Caco-2 (cell line): ENCODE measurements around the gene CCDC60. TPM values are rescaled to one million over a fixed set of nuclear protein-coding genes. Genes with fewer than 3 reads are reported as not detected.

Experiments
- BruUV-seq: library from RNA; stranded (reverse); fragments of 400-500 nt; replicated peaks from 2 replicates; lab custom pipeline; 2021; lab: Mats Ljungman, UMichigan
- CTCF ChIA-PET: fragments of 300-600 bp; sonication (Branson Sonifier 250); formaldehyde crosslinking; loops from one replicate; lab custom pipeline; 2022; ENCODE audit warnings: antibody characterized with exemption; lab: Charles Lee
- POLR2A ChIA-PET: fragments of 300-600 bp; sonication (Branson Sonifier 250); formaldehyde crosslinking; loops from one replicate; lab custom pipeline; 2022; ENCODE audit warnings: antibody characterized with exemption; lab: Charles Lee
- DNase-seq, 2 experiments: peaks; one replicate each; pipeline versions ENCODE4 v3.0.0 to v3.0.0-alpha.2; 2020 to 2022
- H3K27me3 ChIP-seq: replicated peaks from 2 replicates; pipeline ENCODE4 v1.6.0; 2011; ENCODE audit warnings: low read length; ENCODE audit not compliant: control insufficient read depth, insufficient read depth
- H3K36me3 ChIP-seq: 2 replicates; pipeline ENCODE4 v1.5.1; 2011; ENCODE audit warnings: low read length; ENCODE audit not compliant: control insufficient read depth, insufficient read depth
- H3K4me1 ChIP-seq: fragments of 250-450 bp; sonication (Bioruptor Pico); 2 replicates; pipeline ENCODE4 v1.5.1; 2020; ENCODE audit warnings: mild to moderate bottlenecking
- H3K4me3 ChIP-seq: 2 replicates; pipeline ENCODE4 v1.5.1; 2011; ENCODE audit warnings: low read depth, mild to moderate bottlenecking, control low read depth, low read length
- H3K9me3 ChIP-seq: fragments of 250-450 bp; sonication (Bioruptor Pico); 2 replicates; pipeline ENCODE4 v1.5.1; 2020; ENCODE audit warnings: mild to moderate bottlenecking, moderate library complexity
- H3K27ac Mint-ChIP-seq: one replicate; pipeline ENCODE4 v1.8.0; 2022; ENCODE audit warnings: mixed read lengths; ENCODE audit not compliant: unreplicated experiment
- H3K27me3 Mint-ChIP-seq: one replicate; pipeline ENCODE4 v1.8.0; 2022; ENCODE audit warnings: mixed read lengths; ENCODE audit not compliant: insufficient read depth, unreplicated experiment
- H3K36me3 Mint-ChIP-seq: one replicate; pipeline ENCODE4 v1.8.0; 2022; ENCODE audit warnings: mild to moderate bottlenecking, mixed read lengths; ENCODE audit not compliant: insufficient read depth, unreplicated experiment
- H3K4me1 Mint-ChIP-seq: one replicate; pipeline ENCODE4 v1.8.0; 2022; ENCODE audit warnings: low read depth, mixed read lengths; ENCODE audit not compliant: unreplicated experiment
- H3K4me3 Mint-ChIP-seq: one replicate; pipeline ENCODE4 v1.8.0; 2022; ENCODE audit warnings: mild to moderate bottlenecking, moderate library complexity, mixed read lengths; ENCODE audit not compliant: unreplicated experiment
- H3K9me3 Mint-ChIP-seq: one replicate; pipeline ENCODE4 v1.8.0; 2022; ENCODE audit warnings: mixed read lengths; ENCODE audit not compliant: unreplicated experiment
- intact Hi-C: fragments of 100-400 bp; cut with micrococcal nuclease; formaldehyde crosslinking; loops from one replicate; pipeline ENCODE4 v1.10.0; 2022; ENCODE audit not compliant: unreplicated experiment
- total RNA-seq: library from RNA; stranded (reverse); gene quantifications from 2 replicates; pipeline ENCODE4 v1.2.3, GENCODE V29; 2022
- TF ChIP-seq, protein P1 (sequence below), 2 experiments: fragments of 200-600 bp in 1 of 2; IDR thresholded peaks; 1 replicate in 1 of 2; 2 replicates in 1 of 2; pipeline versions ENCODE4 v1.5.1 to v1.8.0; 2011 to 2022; ENCODE audit warnings: antibody characterized with exemption in 1 of 2, control low read depth in 1 of 2, inconsistent platforms in 1 of 2, low read depth in 1 of 2, low read length in 1 of 2, mild to moderate bottlenecking in 1 of 2, moderate library complexity in 1 of 2; ENCODE audit not compliant: insufficient read depth in 1 of 2, severe bottlenecking in 1 of 2, unreplicated experiment in 1 of 2

CCDC60 gene
- total RNA-seq, 1 experiment from 2014 or later: not detected

DNA sequence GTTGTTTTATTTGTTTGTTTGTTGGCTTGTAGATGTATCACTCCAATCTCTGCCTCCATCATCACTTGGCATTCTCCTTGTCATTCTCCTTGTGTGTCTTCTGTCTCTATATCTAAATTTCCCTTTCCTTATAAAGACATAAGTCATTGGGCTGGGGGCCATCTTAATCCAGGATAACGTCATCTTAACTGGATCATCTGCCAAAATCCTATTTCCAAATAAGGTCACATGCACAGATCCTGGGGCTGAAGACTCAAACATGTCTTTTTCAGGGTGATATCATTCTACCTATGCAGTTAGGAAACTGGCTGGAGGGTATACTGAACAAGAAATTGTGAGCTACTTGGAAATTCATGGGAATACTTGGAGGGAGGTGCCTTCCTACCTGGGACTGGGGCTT, 8.7 kb upstream of the CCDC60 start:
- Mint-ChIP-seq H3K4me1 (no peaks in the 10 kb centered on the region), H3K9me3 (no peaks in the 10 kb centered on the region), H3K27me3 (peaks cover 2% of the 10 kb centered on the region), H3K27ac (no peak overlapping the region), H3K36me3 (no peaks in the 10 kb centered on the region), H3K4me3 (no peak overlapping the region)
- TF ChIP-seq, protein P1, sequence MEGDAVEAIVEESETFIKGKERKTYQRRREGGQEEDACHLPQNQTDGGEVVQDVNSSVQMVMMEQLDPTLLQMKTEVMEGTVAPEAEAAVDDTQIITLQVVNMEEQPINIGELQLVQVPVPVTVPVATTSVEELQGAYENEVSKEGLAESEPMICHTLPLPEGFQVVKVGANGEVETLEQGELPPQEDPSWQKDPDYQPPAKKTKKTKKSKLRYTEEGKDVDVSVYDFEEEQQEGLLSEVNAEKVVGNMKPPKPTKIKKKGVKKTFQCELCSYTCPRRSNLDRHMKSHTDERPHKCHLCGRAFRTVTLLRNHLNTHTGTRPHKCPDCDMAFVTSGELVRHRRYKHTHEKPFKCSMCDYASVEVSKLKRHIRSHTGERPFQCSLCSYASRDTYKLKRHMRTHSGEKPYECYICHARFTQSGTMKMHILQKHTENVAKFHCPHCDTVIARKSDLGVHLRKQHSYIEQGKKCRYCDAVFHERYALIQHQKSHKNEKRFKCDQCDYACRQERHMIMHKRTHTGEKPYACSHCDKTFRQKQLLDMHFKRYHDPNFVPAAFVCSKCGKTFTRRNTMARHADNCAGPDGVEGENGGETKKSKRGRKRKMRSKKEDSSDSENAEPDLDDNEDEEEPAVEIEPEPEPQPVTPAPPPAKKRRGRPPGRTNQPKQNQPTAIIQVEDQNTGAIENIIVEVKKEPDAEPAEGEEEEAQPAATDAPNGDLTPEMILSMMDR (IDR thresholded peaks at IDR 0.05; ENCODE audit: insufficient read depth in 1 of 2, low read depth in 1 of 2, low read length in 1 of 2, severe bottlenecking in 1 of 2, unreplicated experiment in 1 of 2): no peak
- no TSS peak for BruUV-seq
- Histone ChIP-seq H3K4me1 (no peaks in the 10 kb centered on the region), H3K9me3 (no peaks in the 10 kb centered on the region), H3K27me3 (no peaks in the 10 kb centered on the region), H3K36me3 (no peaks in the 10 kb centered on the region), H3K4me3 (no peak overlapping the region)
- intact Hi-C loops: no loop called here
- ChIA-PET POLR2A (no interaction called here), CTCF (no interaction called here)
- no peak for DNase-seq

DNA sequence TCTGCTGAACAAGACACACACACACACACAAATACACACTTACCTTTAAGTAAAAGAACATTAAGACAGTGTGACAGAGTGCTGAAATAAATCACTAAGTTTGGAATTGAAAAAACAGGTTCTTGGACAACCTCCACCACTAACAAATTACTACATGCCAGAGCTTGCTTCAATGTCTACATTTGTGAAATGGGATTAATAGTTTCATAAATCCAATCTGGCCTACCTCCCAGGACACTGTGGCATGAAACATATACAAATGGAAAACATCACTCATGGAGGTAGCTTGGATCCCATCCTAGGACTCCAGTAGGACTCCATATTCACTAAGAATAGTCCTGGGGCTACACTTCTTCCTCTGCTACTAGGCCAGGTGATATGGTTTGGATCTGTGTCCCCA, 8.2 kb upstream of the CCDC60 start:
- Mint-ChIP-seq H3K4me1 (no peaks in the 10 kb centered on the region), H3K9me3 (no peaks in the 10 kb centered on the region), H3K27ac (no peak overlapping the region), H3K36me3 (no peaks in the 10 kb centered on the region), H3K27me3 (no peaks in the 10 kb centered on the region), H3K4me3 (no peak overlapping the region)
- Histone ChIP-seq H3K27me3 (no peaks in the 10 kb centered on the region), H3K4me3 (no peak overlapping the region), H3K9me3 (no peaks in the 10 kb centered on the region), H3K36me3 (no peaks in the 10 kb centered on the region), H3K4me1 (no peaks in the 10 kb centered on the region)
- BruUV-seq: no TSS peak
- ChIA-PET POLR2A (no interaction called here), CTCF (no interaction called here)
- intact Hi-C loops: no loop called here
- TF ChIP-seq, protein P1 (IDR thresholded peaks at IDR 0.05; ENCODE audit: insufficient read depth in 1 of 2, low read depth in 1 of 2, low read length in 1 of 2, severe bottlenecking in 1 of 2, unreplicated experiment in 1 of 2): no peak
- no peak for DNase-seq

- ChIA-PET POLR2A (no interaction called here), CTCF (interaction anchor here (0.5 kb wide), 1 partner anchor 86 kb away, joined by 3 read pairs; no protein-coding TSS in a partner anchor)
- H3K4me3 Mint-ChIP-seq: no peak overlapping the region
- Histone ChIP-seq H3K4me3 (no peak overlapping the region), H3K4me1 (no peaks in the 10 kb centered on the region), H3K36me3 (no peaks in the 10 kb centered on the region), H3K27me3 (no peaks in the 10 kb centered on the region), H3K9me3 (no peaks in the 10 kb centered on the region)
- intact Hi-C loops: no loop called here
- TF ChIP-seq, protein P1 (IDR thresholded peaks at IDR 0.05; ENCODE audit: insufficient read depth in 1 of 2, low read depth in 1 of 2, low read length in 1 of 2, severe bottlenecking in 1 of 2, unreplicated experiment in 1 of 2): no peak
- H3K36me3 Mint-ChIP-seq: no peaks in the 10 kb centered on the region
- H3K9me3 Mint-ChIP-seq: no peaks in the 10 kb centered on the region
- DNase-seq: no peak
- BruUV-seq: no TSS peak
- H3K27me3 Mint-ChIP-seq: peaks cover 2% of the 10 kb centered on the region
- H3K4me1 Mint-ChIP-seq: no peaks in the 10 kb centered on the region
- no peak overlapping the region for H3K27ac Mint-ChIP-seq
These were observed 7.1 kb upstream of the CCDC60 start for GRCh38 chr12:119327471-119327870.
